WTC11 (cell line): ENCODE results near the gene PRR5L.

Source experiments
- ETV6 ChIP-seq: sonication (generic); formaldehyde crosslinking; IDR thresholded peaks from 2 replicates; pipeline ENCODE4 v1.8.1; 2022; ENCODE audit warnings: mild to moderate bottlenecking, missing genetic modification reagents
- NFATC4 ChIP-seq: fragments of 250-450 bp; sonication (Bioruptor Pico); IDR thresholded peaks from 2 replicates; pipeline ENCODE4 v1.9.0; 2021; ENCODE audit warnings: mild to moderate bottlenecking
- NR3C1 ChIP-seq: sonication (generic); formaldehyde crosslinking; conservative IDR thresholded peaks from 2 replicates; pipeline ENCODE4 v1.8.1; 2023; ENCODE audit warnings: low read depth, mild to moderate bottlenecking, missing genetic modification reagents
- TF ChIP-seq, protein P1 (sequence below): sonication (generic); formaldehyde crosslinking; IDR thresholded peaks from 2 replicates; pipeline ENCODE4 v1.8.1; 2022; ENCODE audit warnings: low read depth, missing genetic modification reagents, borderline replicate concordance
- TF ChIP-seq, protein P2 (sequence below): fragments of 200-600 bp; IDR thresholded peaks from 2 replicates; pipeline ENCODE4 v1.8.0; 2022; ENCODE audit warnings: antibody characterized with exemption
- TF ChIP-seq, protein P3 (sequence below): sonication (generic); formaldehyde crosslinking; IDR thresholded peaks from 2 replicates; pipeline ENCODE4 v1.8.1; 2023; ENCODE audit warnings: mild to moderate bottlenecking, missing genetic modification reagents, moderate library complexity
- TF ChIP-seq, protein P4 (sequence below): sonication (generic); formaldehyde crosslinking; IDR thresholded peaks from 2 replicates; pipeline ENCODE4 v1.8.1; 2022; ENCODE audit warnings: missing genetic modification reagents, borderline replicate concordance
- TF ChIP-seq, protein P5 (sequence below): fragments of 250-450 bp; sonication (Bioruptor Pico); IDR thresholded peaks from 2 replicates; pipeline ENCODE4 v2.1.2; 2022; ENCODE audit warnings: mild to moderate bottlenecking, moderate library complexity
- TF ChIP-seq, protein P6 (sequence below): sonication (generic); formaldehyde crosslinking; IDR thresholded peaks from 2 replicates; pipeline ENCODE4 v1.8.0; 2022; ENCODE audit warnings: mild to moderate bottlenecking, missing genetic modification reagents
- TF ChIP-seq, protein P7 (sequence below): sonication (generic); formaldehyde crosslinking; IDR thresholded peaks from 2 replicates; pipeline ENCODE4 v1.8.0; 2022; ENCODE audit warnings: mild to moderate bottlenecking, missing genetic modification reagents

DNA sequence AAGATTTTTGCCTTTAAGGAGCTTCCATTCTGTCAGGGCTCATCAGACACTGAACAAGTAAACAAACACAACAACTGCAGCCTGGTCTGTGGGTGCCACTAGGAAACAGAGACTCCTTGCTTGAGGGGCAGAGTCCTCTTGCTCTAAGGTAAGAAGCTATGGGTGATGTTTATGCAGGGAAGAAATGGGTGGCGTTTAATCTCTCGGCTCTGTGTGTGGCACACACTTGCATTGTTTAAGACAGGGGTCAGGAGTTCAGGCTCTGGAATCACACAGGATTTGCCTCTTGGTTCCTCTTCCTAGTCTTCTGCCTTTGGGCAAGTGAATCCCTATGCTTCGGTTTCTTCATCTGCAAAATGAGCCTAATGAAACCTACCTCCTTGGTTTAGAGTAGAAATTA is 90.3 kb downstream of the PRR5L start:
- TF ChIP-seq, protein P1, sequence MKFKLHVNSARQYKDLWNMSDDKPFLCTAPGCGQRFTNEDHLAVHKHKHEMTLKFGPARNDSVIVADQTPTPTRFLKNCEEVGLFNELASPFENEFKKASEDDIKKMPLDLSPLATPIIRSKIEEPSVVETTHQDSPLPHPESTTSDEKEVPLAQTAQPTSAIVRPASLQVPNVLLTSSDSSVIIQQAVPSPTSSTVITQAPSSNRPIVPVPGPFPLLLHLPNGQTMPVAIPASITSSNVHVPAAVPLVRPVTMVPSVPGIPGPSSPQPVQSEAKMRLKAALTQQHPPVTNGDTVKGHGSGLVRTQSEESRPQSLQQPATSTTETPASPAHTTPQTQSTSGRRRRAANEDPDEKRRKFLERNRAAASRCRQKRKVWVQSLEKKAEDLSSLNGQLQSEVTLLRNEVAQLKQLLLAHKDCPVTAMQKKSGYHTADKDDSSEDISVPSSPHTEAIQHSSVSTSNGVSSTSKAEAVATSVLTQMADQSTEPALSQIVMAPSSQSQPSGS: no peak
- TF ChIP-seq, protein P2, sequence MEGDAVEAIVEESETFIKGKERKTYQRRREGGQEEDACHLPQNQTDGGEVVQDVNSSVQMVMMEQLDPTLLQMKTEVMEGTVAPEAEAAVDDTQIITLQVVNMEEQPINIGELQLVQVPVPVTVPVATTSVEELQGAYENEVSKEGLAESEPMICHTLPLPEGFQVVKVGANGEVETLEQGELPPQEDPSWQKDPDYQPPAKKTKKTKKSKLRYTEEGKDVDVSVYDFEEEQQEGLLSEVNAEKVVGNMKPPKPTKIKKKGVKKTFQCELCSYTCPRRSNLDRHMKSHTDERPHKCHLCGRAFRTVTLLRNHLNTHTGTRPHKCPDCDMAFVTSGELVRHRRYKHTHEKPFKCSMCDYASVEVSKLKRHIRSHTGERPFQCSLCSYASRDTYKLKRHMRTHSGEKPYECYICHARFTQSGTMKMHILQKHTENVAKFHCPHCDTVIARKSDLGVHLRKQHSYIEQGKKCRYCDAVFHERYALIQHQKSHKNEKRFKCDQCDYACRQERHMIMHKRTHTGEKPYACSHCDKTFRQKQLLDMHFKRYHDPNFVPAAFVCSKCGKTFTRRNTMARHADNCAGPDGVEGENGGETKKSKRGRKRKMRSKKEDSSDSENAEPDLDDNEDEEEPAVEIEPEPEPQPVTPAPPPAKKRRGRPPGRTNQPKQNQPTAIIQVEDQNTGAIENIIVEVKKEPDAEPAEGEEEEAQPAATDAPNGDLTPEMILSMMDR: no peak
- TF ChIP-seq, protein P3, sequence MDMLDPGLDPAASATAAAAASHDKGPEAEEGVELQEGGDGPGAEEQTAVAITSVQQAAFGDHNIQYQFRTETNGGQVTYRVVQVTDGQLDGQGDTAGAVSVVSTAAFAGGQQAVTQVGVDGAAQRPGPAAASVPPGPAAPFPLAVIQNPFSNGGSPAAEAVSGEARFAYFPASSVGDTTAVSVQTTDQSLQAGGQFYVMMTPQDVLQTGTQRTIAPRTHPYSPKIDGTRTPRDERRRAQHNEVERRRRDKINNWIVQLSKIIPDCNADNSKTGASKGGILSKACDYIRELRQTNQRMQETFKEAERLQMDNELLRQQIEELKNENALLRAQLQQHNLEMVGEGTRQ (CRISPR knock-in tag): no peak
- no peak for TF ChIP-seq ETV6 (CRISPR knock-in tag)
- TF ChIP-seq, protein P4, sequence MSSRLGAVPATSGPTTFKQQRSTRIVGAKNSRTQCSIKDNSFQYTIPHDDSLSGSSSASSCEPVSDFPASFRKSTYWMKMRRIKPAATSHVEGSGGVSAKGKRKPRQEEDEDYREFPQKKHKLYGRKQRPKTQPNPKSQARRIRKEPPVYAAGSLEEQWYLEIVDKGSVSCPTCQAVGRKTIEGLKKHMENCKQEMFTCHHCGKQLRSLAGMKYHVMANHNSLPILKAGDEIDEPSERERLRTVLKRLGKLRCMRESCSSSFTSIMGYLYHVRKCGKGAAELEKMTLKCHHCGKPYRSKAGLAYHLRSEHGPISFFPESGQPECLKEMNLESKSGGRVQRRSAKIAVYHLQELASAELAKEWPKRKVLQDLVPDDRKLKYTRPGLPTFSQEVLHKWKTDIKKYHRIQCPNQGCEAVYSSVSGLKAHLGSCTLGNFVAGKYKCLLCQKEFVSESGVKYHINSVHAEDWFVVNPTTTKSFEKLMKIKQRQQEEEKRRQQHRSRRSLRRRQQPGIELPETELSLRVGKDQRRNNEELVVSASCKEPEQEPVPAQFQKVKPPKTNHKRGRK: no peak
- no peak for TF ChIP-seq NR3C1
- TF ChIP-seq, protein P5, sequence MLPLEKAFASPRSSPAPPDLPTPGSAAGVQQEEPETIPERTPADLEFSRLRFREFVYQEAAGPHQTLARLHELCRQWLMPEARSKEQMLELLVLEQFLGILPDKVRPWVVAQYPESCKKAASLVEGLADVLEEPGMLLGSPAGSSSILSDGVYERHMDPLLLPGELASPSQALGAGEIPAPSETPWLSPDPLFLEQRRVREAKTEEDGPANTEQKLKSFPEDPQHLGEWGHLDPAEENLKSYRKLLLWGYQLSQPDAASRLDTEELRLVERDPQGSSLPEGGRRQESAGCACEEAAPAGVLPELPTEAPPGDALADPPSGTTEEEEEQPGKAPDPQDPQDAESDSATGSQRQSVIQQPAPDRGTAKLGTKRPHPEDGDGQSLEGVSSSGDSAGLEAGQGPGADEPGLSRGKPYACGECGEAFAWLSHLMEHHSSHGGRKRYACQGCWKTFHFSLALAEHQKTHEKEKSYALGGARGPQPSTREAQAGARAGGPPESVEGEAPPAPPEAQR: no peak
- TF ChIP-seq NFATC4 (CRISPR knock-in tag): no peak
- TF ChIP-seq, protein P6, sequence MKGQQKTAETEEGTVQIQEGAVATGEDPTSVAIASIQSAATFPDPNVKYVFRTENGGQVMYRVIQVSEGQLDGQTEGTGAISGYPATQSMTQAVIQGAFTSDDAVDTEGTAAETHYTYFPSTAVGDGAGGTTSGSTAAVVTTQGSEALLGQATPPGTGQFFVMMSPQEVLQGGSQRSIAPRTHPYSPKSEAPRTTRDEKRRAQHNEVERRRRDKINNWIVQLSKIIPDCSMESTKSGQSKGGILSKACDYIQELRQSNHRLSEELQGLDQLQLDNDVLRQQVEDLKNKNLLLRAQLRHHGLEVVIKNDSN (CRISPR knock-in tag): no peak
- TF ChIP-seq, protein P7, sequence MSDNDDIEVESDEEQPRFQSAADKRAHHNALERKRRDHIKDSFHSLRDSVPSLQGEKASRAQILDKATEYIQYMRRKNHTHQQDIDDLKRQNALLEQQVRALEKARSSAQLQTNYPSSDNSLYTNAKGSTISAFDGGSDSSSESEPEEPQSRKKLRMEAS (CRISPR knock-in tag): no peak
